HFFc6 (cell line): ENCODE results near the gene HBQ1. TPM values are rescaled to one million over a fixed set of nuclear protein-coding genes. Genes with fewer than 3 reads are reported as not detected.
"Not testable (repeated sequence)": the region's sequence is repeated elsewhere in the genome, so short reads cannot be mapped to it uniquely, and the experiment has no call there.

Experiments used
- DNase-seq: peaks from one replicate; pipeline ENCODE4 v3.0.0-alpha.2; 2018
- H3K27ac Mint-ChIP-seq: 2 replicates; pipeline ENCODE4 v1.8.0; 2020; ENCODE audit warnings: mild to moderate bottlenecking, mixed read lengths
- H3K27me3 Mint-ChIP-seq: 2 replicates; pipeline ENCODE4 v1.8.0; 2021; ENCODE audit warnings: mild to moderate bottlenecking, moderate library complexity, mixed read lengths; ENCODE audit not compliant: insufficient read depth
- H3K36me3 Mint-ChIP-seq: 2 replicates; pipeline ENCODE4 v1.8.0; 2021; ENCODE audit warnings: low read depth, mixed read lengths
- H3K4me1 Mint-ChIP-seq: 2 replicates; pipeline ENCODE4 v1.8.0; 2020; ENCODE audit warnings: low read depth, mixed read lengths
- H3K4me3 Mint-ChIP-seq: 2 replicates; pipeline ENCODE4 v1.8.0; 2020; ENCODE audit warnings: mild to moderate bottlenecking, moderate library complexity, mixed read lengths
- H3K9me3 Mint-ChIP-seq: 2 replicates; pipeline ENCODE4 v1.8.0; 2020; ENCODE audit warnings: mild to moderate bottlenecking, mixed read lengths
- total RNA-seq, 6 experiments: library from RNA; stranded (reverse); fragmentation: NEBNext Ultra II Directional; extraction: Animal tissue kit (Norgen Biotek cat#: 25700); gene quantifications; 2 replicates in 1 of 6; 3 replicates in 5 of 6; pipeline ENCODE4 v1.2.3, GENCODE V29; 2021
- TF ChIP-seq, protein P1 (sequence below): fragments of 200-600 bp; sonication (generic); IDR thresholded peaks from 2 replicates; pipeline ENCODE4 v1.5.0; 2021; ENCODE audit warnings: antibody characterized with exemption, mild to moderate bottlenecking

Gene HBQ1
- total RNA-seq, 6 experiments from 2014 or later: 0.47 TPM; not detected in 5

DNA sequence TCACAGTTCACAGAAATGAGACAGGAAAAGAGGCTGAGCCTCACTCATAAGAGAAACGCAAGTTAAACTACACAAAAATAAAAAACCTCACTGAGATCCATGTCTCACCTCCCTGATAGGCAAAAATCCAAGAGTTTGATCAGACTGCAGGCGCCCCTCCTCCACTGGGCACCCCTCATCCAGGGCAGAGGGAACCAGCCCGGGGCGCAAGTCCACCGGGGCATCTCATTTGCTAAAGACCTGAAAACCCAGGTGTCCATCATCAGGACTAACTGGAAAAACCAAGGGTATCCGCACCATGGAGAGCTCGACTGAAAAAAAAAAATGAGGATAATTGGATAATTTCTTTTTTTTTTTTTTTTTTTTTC is 25.2 kb upstream of the HBQ1 start:
- Mint-ChIP-seq H3K4me1 (peaks cover 8% of the 10 kb centered on the region), H3K9me3 (no peaks in the 10 kb centered on the region), H3K27ac (no peak overlapping the region), H3K4me3 (peak overlapping the region; percentile 68), H3K27me3 (peaks cover 16% of the 10 kb centered on the region), H3K36me3 (peaks cover 5% of the 10 kb centered on the region; the same call in 1 of the 2 replicates)
- DNase-seq: no peak
- TF ChIP-seq, protein P1, sequence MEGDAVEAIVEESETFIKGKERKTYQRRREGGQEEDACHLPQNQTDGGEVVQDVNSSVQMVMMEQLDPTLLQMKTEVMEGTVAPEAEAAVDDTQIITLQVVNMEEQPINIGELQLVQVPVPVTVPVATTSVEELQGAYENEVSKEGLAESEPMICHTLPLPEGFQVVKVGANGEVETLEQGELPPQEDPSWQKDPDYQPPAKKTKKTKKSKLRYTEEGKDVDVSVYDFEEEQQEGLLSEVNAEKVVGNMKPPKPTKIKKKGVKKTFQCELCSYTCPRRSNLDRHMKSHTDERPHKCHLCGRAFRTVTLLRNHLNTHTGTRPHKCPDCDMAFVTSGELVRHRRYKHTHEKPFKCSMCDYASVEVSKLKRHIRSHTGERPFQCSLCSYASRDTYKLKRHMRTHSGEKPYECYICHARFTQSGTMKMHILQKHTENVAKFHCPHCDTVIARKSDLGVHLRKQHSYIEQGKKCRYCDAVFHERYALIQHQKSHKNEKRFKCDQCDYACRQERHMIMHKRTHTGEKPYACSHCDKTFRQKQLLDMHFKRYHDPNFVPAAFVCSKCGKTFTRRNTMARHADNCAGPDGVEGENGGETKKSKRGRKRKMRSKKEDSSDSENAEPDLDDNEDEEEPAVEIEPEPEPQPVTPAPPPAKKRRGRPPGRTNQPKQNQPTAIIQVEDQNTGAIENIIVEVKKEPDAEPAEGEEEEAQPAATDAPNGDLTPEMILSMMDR: no peak

- Mint-ChIP-seq H3K4me3 (no peak overlapping the region), H3K27ac (no peak overlapping the region), H3K27me3 (peaks cover 15% of the 10 kb centered on the region), H3K9me3 (no peaks in the 10 kb centered on the region), H3K36me3 (peaks cover 5% of the 10 kb centered on the region; the same call in 1 of the 2 replicates), H3K4me1 (peaks cover 8% of the 10 kb centered on the region)
- TF ChIP-seq, protein P1: no peak
- DNase-seq: no peak
Observed at GRCh38 chr16:159136-159849, 21.0 kb upstream of the HBQ1 start.

- not testable (repeated sequence) for H3K9me3 Mint-ChIP-seq, H3K4me3 Mint-ChIP-seq, H3K27me3 Mint-ChIP-seq, H3K27ac Mint-ChIP-seq, DNase-seq, H3K4me1 Mint-ChIP-seq, H3K36me3 Mint-ChIP-seq
Observed at GRCh38 chr16:160242-160641, 20.0 kb upstream of the HBQ1 start.

- TF ChIP-seq, protein P1: no peak
- no peak for DNase-seq
- Mint-ChIP-seq H3K4me3 (no peak overlapping the region), H3K9me3 (no peaks in the 10 kb centered on the region), H3K27ac (no peak overlapping the region), H3K27me3 (peaks cover 9% of the 10 kb centered on the region), H3K4me1 (no peaks in the 10 kb centered on the region), H3K36me3 (no peaks in the 10 kb centered on the region)
Observed at GRCh38 chr16:160691-161190, 19.5 kb upstream of the HBQ1 start.

- H3K27me3 Mint-ChIP-seq: peaks cover 14% of the 10 kb centered on the region
- no peak overlapping the region for H3K4me3 Mint-ChIP-seq
- no peak for DNase-seq
- no peaks in the 10 kb centered on the region for H3K9me3 Mint-ChIP-seq
- no peaks in the 10 kb centered on the region for H3K36me3 Mint-ChIP-seq
- TF ChIP-seq, protein P1: no peak
- no peak overlapping the region for H3K27ac Mint-ChIP-seq
- H3K4me1 Mint-ChIP-seq: no peaks in the 10 kb centered on the region
Observed at GRCh38 chr16:162271-162991, 17.8 kb upstream of the HBQ1 start.

GRCh38 chr16:163139-163538 is 17.1 kb upstream of the HBQ1 start:
- H3K27ac Mint-ChIP-seq: not testable (repeated sequence)

DNA sequence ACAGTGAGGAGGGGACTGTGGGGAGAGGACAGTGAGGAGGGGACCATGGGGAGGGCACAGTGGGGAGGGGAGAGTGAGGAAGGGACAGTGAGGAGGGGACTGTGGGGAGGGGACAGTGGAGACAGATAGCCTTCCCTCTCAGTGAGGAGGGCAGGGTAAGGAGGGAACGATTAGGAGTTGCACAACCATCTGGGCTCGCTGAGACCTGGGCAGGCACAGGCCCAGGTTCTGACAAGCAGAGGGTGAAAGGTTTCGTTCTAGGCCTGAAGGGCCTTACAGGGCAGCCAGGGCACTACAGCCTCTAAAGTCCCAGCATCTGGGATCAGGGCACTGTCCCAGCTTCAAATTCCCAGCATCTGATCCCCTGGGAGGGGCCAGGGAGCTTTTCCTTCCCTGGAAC is 16.6 kb upstream of the HBQ1 start:
- not testable (repeated sequence) for H3K4me3 Mint-ChIP-seq, H3K36me3 Mint-ChIP-seq, H3K9me3 Mint-ChIP-seq, H3K27ac Mint-ChIP-seq, H3K4me1 Mint-ChIP-seq, DNase-seq
- H3K27me3 Mint-ChIP-seq: peaks cover 23% of the 10 kb centered on the region

More at GRCh38 chr16:163139-163538, 17.1 kb upstream of the HBQ1 start:
- not testable (repeated sequence) for H3K9me3 Mint-ChIP-seq, DNase-seq, H3K4me1 Mint-ChIP-seq, H3K4me3 Mint-ChIP-seq, H3K36me3 Mint-ChIP-seq
- H3K27me3 Mint-ChIP-seq: peaks cover 17% of the 10 kb centered on the region

GRCh38 chr16:164134-164823 is 16.0 kb upstream of the HBQ1 start:
- not testable (repeated sequence) for H3K36me3 Mint-ChIP-seq, H3K9me3 Mint-ChIP-seq, DNase-seq, H3K4me3 Mint-ChIP-seq, H3K27ac Mint-ChIP-seq, H3K4me1 Mint-ChIP-seq
- peaks cover 24% of the 10 kb centered on the region for H3K27me3 Mint-ChIP-seq
